EL (cell line): Measurements from ENCODE around the gene CFL2.
"Not testable (repeated sequence)": the region's sequence is repeated elsewhere in the genome, so short reads cannot be mapped to it uniquely, and the experiment has no call there.

Experiments used
- DNase-seq: peaks from one replicate; pipeline ENCODE4 v3.0.0-alpha.2; 2016

Gene CFL2

DNA sequence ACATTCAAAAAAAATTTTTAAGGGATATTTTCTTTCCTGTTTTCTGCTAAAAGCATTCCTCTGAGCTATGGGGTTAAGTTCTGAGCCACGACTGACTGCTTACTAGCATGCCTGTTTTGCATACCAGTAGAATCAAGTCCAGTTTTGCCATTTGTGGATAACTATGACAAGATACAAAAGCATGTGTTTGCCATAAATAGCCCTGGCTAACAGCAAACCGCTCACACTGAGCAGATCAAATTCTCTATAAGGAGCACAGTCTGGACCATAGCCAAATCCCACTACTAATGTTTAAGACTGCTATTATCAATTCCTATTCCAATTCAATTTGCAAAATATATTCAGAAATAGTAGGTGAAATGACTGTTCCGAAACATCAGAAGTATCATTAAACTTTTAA, 3.2 kb downstream of the CFL2 start:
- peak; percentile 94 for DNase-seq

DNA sequence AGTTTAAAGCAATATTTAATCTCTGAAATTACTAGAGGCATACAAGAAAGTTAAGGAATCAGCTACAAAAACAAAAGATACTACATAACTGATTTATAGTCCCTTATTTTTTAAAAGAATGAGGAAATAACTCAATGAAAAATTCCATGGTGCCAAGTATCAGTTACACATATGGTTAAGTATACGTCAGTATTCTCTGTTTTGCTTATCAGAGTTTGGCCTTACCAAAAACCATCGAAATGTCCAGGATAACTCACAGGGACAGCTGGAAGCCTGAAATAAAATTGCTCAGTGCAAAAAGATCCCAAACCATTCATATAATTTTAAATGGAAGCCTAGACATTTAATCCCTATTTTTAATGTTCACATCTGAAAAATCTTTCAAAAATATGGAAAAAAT, 3.6 kb downstream of the CFL2 start:
- peak; percentile 57 for DNase-seq

DNA sequence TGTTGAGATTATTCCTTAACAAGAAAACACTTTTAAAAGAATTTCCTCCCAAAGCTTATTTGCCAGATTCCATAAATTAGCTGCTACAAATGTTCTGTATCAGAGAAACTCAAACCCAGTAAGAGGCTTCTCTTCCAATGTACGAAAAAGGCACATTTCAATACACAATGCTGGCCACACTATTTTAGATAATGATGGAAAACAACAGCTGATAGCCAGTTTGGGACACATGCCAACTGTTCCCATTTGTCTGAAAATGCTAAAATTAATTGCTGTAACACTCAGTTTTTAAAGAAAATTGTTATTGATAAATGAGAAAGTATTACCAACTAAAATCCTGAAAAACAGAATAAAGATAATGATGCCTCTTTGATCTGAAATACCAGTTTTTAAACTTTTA, 4.4 kb downstream of the CFL2 start:
- no peak for DNase-seq

GRCh38 chr14:34707722-34708121, 6.7 kb downstream of the CFL2 start:
- DNase-seq = no peak

DNA sequence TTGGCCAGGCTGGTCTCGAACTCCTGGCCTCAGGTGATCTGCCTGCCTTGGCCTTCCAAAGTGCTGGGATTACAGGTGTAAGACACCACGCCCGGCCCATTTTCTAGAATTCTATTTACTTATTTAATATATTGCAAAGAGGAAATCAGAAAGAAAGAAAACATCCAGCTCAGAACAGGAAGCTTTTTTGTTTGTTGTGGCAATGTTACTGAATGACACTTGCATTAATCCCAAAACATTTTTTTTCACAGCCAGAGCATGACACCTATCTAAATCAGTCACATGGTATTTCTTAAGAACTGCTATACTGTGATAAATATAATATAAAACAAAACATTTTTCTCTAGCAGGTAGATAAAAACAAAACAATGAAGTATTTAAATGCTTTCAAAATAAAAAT, 12.6 kb downstream of the CFL2 start:
- DNase-seq = no peak

- no peak for DNase-seq
Observed at GRCh38 chr14:34700622-34701130, 13.7 kb downstream of the CFL2 start.

DNA sequence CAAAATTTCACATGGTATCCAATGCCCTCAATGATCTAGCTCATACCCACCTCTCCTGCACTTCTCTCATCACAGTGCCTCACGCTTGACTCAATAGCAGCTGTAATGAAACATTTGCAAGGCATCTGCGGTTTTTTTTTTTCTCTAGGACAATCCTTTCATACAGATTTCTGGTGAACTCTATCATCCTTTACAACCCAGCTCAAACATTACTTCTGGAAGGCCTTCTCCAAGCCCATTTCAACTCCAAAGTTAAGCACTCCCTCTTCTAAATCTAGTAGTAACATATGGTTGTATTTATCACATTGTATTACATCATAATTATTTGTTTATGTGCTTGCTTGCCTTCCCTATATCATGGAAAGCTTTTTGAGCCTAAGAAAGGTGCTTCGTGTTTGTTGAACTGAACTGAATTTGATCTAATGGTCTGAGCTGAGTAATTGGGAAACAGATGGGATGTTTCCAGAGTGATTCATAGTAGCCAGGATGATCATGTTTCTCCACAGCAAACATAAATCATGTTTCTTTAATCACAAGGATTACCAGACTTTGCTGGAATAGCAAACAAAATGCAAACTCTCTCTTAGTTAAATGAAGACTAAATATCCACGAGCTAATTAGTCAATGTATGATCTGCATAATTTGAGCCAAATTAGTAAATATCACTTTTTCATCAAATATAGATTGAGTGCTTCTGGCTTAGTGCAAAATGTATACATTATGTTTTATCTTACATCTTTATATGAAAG, 14.3 kb downstream of the CFL2 start:
- DNase-seq = peak; percentile 91

- DNase-seq = not testable (repeated sequence)
Observed at GRCh38 chr14:34694216-34694615, 20.2 kb downstream of the CFL2 start.

DNA sequence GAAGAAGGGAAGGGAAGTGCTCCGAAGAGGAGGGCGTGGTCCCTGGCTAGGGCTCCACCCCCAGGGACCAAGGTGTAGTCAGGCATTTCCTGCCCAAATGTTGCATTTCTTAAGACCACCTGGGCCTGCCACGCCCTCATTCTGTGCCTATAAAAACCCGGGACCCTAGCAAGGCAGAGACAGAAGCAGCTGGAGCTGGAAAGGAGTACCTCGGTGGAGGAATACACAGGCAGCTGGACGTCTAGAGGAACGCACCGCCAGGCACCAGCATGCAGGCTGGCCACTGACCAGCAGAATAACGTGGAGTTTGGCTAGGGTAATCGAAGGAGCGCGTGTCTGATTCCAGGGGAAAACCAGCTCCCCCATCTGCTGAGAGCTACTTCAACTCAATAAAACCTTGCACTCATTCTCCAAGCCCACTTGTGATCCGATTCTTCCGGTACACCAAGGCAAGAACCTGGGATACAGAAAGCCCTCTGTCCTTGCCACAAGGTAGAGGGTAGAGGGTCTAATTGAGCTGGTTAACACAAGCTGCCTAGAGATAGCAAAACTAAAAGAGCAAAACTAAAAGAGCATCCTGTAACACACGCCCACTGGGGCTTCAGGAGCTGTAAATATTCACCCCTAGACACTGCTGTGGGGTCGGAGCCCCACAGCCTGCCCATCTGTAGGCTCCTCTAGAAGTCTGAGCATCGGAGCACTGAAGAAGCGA, 21.0 kb downstream of the CFL2 start:
- DNase-seq = no peak

DNA sequence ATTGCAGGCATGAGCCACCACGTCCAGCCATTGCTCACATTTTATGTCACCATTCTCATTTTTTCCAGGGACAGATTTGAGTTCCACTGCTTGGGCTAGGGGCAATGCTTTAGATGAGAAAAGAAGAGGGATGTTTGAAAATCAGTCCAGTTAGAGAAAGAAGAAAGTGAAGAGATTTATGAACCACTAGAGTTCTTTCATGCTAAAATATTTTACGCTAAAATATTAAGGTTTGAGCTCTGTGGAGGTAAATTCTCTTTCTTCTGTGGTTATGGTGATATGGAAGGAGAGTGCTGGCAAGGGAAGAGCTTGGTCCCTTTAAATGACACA, 21.5 kb downstream of the CFL2 start:
- no peak for DNase-seq

- DNase-seq = no peak
Observed at GRCh38 chr14:34692348-34692747, 22.0 kb downstream of the CFL2 start.

DNA sequence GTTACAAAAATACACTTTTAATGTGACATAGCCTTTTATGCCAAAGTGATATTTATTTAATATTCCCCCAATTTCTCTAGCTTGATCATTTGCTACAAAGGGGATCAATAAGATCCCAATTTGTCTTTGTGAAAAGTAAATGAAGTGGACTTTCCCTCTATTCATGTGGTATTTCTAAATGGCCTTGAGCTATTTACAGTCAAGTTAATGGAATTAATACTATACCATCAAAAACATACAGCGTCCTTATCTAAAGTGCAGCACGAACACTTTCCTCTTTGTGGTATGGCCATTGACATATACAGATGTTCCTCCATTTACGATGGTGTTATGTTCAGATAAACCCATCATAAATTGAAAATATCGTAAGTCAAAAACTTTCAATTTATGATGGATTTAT, 23.2 kb downstream of the CFL2 start:
- DNase-seq = no peak

DNA sequence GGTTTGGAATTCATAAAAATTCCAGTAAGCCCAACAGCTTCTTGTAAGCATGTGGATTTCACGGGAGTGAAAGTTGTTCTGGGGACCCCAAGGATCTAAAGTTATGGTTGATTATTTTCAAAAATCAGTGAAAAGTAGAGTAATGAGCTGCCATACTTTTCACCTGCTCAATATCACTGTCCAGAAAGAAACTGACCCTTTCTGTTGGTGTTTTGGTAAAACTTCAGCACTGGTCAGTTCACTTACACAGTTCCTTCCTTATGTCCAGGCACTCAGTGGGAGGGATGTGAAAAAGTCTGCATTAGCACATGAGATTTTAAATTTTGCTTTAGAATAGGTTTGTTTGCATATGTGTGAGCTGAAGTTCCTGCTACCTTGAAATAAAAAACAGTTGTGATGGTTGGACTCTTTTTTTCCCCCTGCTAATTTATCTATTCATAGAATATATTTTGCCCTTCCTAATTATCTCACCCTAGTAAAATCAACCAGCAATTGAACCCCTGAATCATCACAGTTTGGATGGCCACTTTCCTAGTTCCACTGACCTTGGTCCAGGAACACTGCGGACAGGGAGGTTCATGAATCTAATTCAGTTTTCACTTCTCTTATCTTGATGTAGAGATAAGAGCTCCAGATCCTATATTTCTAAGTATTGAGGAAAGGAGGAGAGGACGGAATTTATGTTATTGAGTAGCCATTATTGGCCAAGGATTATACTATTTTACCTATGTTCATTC, 25.8 kb downstream of the CFL2 start:
- DNase-seq = no peak

DNA sequence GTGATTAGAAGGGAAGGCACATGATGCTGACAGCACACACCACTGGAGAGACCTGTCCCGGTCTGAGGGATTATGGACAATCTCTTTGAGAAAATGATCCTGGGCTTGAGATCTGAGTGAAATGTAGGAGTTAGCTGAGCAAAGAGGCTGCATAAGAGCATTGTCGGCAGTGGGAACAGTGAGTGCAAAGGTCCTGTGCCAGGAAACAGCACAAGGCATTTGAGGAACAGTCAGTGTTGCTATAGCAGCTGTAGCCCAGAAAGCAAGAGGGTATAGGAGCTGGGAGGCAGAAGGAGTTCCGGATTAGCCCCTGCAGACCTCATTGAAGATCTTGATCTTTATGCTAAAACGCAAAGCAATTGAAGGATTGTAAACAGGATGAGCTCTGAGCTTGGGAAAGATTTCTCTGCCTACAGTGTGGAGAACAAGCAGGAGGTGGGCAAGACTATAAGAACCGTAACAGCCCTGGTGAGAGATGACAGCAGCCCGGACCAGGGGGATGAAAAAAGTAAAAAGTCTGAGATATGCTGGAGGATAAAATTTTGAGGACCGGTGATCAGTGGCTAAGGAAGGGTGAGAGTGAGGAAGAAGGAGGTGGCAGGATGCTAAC, 28.5 kb downstream of the CFL2 start:
- DNase-seq = no peak

GRCh38 chr14:34684578-34684977, 29.8 kb downstream of the CFL2 start:
- no peak for DNase-seq

- DNase-seq = no peak
Observed at GRCh38 chr14:34682787-34683321, 31.5 kb downstream of the CFL2 start.

DNA sequence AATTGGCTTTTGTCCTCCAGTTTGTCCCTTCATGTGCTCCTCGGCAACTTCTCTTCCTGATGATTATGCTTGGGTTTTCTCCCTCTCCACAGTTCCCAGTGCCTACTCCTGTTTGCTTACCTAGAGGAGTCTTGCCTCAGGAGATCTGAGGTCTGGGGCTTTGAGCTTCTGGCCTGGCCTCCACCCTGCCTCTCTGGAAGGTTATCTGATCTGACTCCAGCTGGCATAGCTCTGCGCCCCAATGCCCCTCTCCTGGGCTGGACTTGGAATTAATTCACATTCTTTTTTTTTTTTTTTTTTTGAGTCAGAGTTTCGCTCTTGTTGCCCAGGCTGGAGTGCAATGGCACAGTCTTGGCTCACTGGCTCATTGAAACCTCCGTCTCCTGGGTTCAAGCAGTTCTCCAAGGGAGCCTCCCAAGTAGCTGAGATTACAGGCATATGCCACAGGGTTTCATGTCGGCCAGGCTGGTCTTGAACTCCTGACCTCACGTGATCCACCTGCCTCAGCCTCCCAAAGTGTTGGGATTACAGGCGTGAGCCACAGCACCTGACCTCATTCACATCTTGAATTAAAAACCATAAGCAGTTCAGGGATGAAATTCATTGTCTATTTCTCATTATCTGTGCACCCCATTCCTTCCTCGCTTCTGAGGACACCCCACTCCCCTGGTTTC, 33.5 kb downstream of the CFL2 start:
- DNase-seq = no peak

DNA sequence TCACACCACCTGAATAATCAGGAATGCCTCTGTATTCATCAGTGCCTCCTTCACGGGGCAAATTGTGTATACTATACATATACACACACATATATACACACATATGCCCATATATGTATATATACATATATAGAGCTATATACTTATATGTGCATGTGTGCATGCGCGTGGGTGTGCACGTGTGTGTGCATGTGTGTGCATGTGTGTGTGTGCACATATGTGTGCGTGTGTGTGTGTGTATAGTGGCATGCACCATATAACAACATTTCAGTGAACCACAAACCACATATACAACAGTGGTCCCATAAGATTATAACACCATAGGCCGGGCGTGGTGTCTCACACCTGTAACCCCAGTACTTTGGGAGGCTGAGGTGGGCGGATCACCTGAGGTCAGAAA, 35.7 kb downstream of the CFL2 start:
- DNase-seq = no peak

DNA sequence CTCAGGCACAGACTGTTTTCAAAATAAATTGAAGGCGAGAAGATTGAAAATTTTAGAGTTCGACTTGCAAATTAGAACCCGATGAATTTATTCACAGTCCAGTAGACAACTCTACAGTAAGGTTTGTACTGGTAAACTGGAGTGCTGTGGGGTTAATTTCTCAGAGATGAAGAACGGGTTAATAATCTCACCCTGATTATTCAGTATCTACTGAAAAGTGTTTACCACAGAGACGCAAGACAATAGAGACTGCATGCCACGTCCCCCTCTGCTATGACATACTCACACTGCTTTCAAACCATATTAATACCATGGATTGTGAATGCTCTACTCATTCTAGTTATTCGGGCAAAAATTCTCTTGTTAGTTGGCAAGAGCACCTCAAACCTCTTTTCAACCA, 36.1 kb downstream of the CFL2 start:
- no peak for DNase-seq

DNA sequence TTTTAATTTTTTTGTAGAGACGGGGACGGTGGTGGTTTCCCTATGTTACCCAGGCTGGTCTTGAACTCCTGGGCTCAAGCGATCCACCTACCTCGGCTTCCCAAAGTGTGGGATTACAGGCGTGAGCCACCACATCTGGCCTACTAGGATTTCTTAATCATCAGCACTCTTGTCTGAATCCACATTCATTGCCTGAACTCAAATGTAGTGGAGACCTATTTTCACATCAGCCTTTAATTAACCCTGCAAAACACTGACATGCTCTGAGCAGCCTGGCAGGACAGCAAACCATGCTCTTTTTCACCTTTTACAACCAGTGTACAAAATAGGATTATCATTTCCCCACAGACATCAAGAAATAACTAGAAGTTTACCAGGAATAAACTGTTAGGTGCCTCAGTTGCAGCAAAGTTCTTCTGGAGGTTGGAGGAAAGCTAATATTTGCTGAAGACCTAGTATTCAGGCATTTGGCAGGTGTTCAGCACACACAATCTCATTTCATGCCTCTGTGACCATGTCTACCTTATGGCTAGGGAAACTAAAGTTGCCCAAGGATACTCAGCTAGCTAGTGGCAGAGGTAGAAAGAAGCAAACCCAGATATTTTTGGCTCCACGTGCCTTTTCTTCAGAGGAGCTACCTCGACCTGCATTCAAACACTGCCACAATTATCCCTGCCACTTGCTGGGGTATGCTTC, 37.7 kb downstream of the CFL2 start:
- no peak for DNase-seq

GRCh38 chr14:34673702-34674101, 40.7 kb downstream of the CFL2 start:
- no peak for DNase-seq

DNA sequence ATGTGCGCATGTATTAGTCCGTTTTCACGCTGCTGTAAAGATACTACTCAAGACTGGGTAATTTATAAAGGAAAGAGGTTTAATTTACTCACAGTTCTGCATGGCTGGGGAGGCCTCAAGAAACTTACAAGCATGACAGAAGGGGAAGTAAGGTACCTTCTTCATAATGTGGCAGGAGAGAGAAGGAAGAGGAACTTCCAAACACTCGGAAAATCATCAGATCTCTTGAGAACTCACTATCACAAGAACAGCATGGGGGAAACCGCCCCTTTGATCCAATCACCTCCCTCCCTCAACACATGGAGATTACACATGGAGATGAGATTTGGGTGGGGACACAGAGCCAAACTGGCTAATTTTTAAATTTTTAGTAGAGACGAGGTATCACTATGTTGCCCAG, 42.7 kb downstream of the CFL2 start:
- DNase-seq = no peak
